BJ (cell line): ENCODE measurements around the gene CPNE9. TPM values are rescaled to one million over a fixed set of nuclear protein-coding genes. Genes with fewer than 3 reads are reported as not detected.

Source experiments
- CTCF ChIA-PET: fragments of 350-600 bp; formaldehyde crosslinking; extraction: SDS; loops from one replicate; lab custom pipeline; 2021; ENCODE audit warnings: antibody characterized with exemption, inconsistent platforms; lab: Yijun Ruan, JAX
- POLR2A ChIA-PET: fragments of 300-600 bp; sonication (Branson Sonifier 250); formaldehyde crosslinking; extraction: SDS; loops from one replicate; lab custom pipeline; 2021; ENCODE audit warnings: antibody characterized with exemption; lab: Charles Lee
- DNase-seq: peaks from one replicate; pipeline ENCODE4 v3.0.0-alpha.2; 2011; ENCODE audit warnings: low read depth
- H3K27me3 ChIP-seq: 2 replicates; pipeline ENCODE4 v1.6.0; 2011; ENCODE audit warnings: low read length; ENCODE audit not compliant: control insufficient read depth, insufficient read depth
- H3K36me3 ChIP-seq: 2 replicates; pipeline ENCODE4 v1.5.1; 2011; ENCODE audit warnings: low read length; ENCODE audit not compliant: control insufficient read depth, insufficient read depth
- H3K4me3 ChIP-seq: 2 replicates; pipeline ENCODE4 v1.5.1; 2011; ENCODE audit warnings: low read depth, mild to moderate bottlenecking, control low read depth, low read length
- polyA plus RNA-seq: library from polyadenylated mRNA; depleted of rRNA; stranded (reverse); fragments of >200 nt; gene quantifications from 2 replicates; pipeline ENCODE4 v1.2.3, GENCODE V29; 2011
- TF ChIP-seq, protein P1 (sequence below): IDR thresholded peaks from 2 replicates; pipeline ENCODE4 v1.5.1; 2011; ENCODE audit warnings: low read depth, mild to moderate bottlenecking, control low read depth, inconsistent platforms, low read length, moderate library complexity; ENCODE audit not compliant: insufficient read depth

CPNE9 gene
- polyA plus RNA-seq, 1 experiment: not detected

DNA sequence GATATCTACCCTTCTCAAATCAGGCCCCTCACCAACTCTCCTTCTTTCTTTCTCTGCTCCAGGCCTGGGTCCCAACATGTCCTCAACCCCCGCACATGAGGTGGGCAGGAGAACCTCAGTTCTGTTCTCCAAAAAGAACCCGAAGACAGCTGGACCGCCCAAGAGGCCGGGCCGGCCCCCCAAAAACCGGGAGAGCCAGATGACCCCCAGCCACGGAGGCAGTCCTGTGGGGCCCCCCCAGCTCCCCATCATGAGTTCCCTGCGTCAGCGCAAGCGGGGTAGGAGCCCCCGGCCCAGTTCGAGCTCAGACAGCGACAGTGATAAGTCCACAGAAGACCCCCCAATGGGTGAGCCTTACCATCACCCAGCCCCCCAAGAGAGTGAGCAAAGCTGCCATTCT is 40.5 kb downstream of the CPNE9 start:
- H3K36me3 ChIP-seq: peaks cover 66% of the 10 kb centered on the region

DNA sequence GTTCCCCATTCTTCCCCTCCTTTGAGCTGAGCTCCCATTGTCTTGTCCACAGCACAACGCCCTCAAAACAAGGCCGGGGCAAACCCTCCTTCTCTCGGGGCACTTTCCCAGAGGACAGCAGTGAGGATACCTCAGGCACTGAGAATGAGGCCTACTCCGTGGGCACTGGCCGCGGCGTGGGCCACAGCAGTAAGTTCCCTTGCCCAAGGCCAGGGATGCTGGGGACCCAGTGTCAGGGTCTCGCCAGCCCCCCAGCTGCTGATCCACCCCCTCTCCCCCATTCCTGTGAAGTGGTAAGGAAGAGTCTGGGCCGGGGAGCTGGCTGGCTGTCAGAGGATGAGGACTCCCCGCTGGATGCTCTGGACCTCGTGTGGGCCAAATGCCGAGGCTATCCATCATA is 41.9 kb downstream of the CPNE9 start:
- DNase-seq: no peak

More for the DNA sequence above, 40.5 kb downstream of the CPNE9 start:
- H3K4me3 ChIP-seq: no peak overlapping the region
- POLR2A ChIA-PET: no interaction called here
- TF ChIP-seq, protein P1, sequence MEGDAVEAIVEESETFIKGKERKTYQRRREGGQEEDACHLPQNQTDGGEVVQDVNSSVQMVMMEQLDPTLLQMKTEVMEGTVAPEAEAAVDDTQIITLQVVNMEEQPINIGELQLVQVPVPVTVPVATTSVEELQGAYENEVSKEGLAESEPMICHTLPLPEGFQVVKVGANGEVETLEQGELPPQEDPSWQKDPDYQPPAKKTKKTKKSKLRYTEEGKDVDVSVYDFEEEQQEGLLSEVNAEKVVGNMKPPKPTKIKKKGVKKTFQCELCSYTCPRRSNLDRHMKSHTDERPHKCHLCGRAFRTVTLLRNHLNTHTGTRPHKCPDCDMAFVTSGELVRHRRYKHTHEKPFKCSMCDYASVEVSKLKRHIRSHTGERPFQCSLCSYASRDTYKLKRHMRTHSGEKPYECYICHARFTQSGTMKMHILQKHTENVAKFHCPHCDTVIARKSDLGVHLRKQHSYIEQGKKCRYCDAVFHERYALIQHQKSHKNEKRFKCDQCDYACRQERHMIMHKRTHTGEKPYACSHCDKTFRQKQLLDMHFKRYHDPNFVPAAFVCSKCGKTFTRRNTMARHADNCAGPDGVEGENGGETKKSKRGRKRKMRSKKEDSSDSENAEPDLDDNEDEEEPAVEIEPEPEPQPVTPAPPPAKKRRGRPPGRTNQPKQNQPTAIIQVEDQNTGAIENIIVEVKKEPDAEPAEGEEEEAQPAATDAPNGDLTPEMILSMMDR: no peak
- no peaks in the 10 kb centered on the region for H3K27me3 ChIP-seq
- no peak for DNase-seq
- CTCF ChIA-PET: interaction anchor here (1.8 kb wide), 1 partner anchor 11 kb away, joined by 4 read pairs; no protein-coding TSS in a partner anchor

DNA sequence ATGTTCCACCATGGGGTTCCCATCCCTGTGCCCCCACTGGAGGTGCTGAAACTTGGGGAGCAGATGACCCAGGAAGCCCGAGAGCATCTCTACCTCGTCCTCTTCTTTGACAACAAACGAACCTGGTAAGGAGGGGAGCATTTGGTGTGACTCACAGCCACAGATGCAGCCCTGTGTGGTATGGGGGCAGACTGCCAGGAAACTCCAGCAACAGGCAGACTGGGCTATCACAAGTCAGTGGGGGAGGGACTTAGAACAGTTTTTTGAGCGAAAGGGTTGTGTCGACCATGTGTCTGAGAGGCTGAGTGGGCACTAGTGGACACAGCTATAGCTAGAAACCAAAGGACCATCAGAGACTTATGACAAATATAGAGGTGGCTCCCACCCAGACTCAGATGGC is 42.7 kb downstream of the CPNE9 start:
- Histone ChIP-seq H3K36me3 (peaks cover 50% of the 10 kb centered on the region), H3K27me3 (no peaks in the 10 kb centered on the region), H3K4me3 (no peak overlapping the region)
- TF ChIP-seq, protein P1: no peak
- ChIA-PET POLR2A (no interaction called here), CTCF (no interaction called here)
- no peak for DNase-seq

More for the DNA sequence above, 41.9 kb downstream of the CPNE9 start:
- no peak overlapping the region for H3K4me3 ChIP-seq
- CTCF ChIA-PET: no interaction called here
- H3K27me3 ChIP-seq: no peaks in the 10 kb centered on the region
- peaks cover 56% of the 10 kb centered on the region for H3K36me3 ChIP-seq
- POLR2A ChIA-PET: no interaction called here
- TF ChIP-seq, protein P1: no peak

DNA sequence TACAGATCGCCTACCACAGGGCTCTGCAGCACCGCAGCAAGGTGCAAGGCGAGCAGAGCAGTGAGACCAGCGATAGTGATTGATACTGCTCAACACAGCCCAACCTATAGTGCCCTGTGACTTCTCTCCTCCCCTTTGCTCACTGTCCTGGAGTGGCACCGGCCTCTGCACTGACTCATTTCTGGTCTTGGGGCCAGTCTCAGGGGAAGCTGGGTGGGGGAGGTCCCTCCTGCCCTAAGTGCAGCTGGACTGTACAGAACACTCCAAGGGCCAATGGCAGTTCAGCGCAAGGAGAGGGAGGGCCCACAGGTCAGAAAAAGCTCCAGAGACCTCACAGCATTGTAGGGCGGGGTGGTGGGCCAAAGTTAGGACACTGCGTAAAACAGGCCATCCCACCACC is 43.6 kb downstream of the CPNE9 start:
- Histone ChIP-seq H3K4me3 (no peak overlapping the region), H3K36me3 (peaks cover 46% of the 10 kb centered on the region), H3K27me3 (no peaks in the 10 kb centered on the region)
- TF ChIP-seq, protein P1: no peak
- no peak for DNase-seq
- CTCF ChIA-PET: interaction anchor here (1.0 kb wide), 1 partner anchor 13 kb away, joined by 3 read pairs; no protein-coding TSS in a partner anchor
- POLR2A ChIA-PET: no interaction called here

DNA sequence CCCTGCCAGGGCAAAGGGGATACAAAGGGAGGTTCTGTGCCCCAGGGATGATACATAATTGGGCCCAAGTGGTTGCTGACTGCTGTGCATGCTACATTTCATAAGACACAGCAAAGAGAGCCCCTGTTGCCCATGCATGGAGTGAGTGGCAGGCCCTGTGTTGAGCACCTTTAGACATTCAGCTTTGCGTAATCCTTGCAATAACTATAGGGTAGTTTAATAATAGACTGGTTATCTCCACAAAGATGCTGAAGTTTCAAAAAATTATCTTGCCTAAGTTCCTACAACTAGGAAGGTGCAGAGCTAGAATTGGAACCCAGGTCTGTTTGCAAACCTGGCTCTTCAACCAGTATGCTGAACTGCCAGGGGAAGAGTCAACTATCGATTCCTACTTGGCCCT is 44.4 kb downstream of the CPNE9 start:
- TF ChIP-seq, protein P1: no peak
- ChIA-PET CTCF (interaction anchor here (1.3 kb wide), 1 partner anchor 9 kb away, joined by 3 read pairs; no protein-coding TSS in a partner anchor), POLR2A (no interaction called here)
- Histone ChIP-seq H3K36me3 (peaks cover 41% of the 10 kb centered on the region), H3K4me3 (no peak overlapping the region), H3K27me3 (no peaks in the 10 kb centered on the region)
- DNase-seq: no peak
